Measurements from ENCODE around the gene ATL3. TPM values are rescaled to one million over a fixed set of nuclear protein-coding genes. Genes with fewer than 3 reads are reported as not detected.
A peak's percentile ranks its signal among the peaks of the same experiment; 100 is the strongest.
"Not testable (repeated sequence)": the region's sequence is repeated elsewhere in the genome, so short reads cannot be mapped to it uniquely, and the experiment has no call there.

The ATL3 gene
- total RNA-seq, 1 donor from 2014 or later = 39.5 TPM

DNA sequence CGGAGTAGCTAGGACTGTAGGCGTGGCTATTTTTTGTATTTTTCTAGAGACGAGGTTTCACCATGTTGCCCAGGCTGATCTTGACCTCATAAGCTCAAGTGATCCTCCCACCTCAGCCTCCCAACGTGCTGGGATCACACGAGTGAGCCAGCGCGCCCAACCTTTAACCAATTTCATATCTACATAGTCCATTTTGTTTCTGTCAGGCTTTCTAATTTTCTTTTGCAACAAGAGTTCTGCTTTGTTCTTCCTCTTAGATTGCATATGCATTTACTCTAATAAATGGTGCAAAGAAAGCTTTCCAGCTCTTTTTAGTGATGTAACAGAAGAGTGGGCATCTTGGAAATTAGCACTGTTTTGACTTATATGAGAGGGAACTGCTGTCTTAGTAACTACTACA is 23.4 kb upstream of the ATL3 start:
- no peak overlapping the region for H3K27ac Mint-ChIP-seq
- no peak overlapping the region for H3K4me3 Mint-ChIP-seq
- peaks cover 6% of the 10 kb centered on the region for H3K36me3 Mint-ChIP-seq (ENCODE audit: low read depth)
- DNase-seq = no peak
- intact Hi-C loops (cut with micrococcal nuclease) = no loop called here
- H3K4me1 Mint-ChIP-seq = peaks cover 7% of the 10 kb centered on the region
- no peaks in the 10 kb centered on the region for H3K9me3 Mint-ChIP-seq
- H3K27me3 Mint-ChIP-seq = no peaks in the 10 kb centered on the region

DNA sequence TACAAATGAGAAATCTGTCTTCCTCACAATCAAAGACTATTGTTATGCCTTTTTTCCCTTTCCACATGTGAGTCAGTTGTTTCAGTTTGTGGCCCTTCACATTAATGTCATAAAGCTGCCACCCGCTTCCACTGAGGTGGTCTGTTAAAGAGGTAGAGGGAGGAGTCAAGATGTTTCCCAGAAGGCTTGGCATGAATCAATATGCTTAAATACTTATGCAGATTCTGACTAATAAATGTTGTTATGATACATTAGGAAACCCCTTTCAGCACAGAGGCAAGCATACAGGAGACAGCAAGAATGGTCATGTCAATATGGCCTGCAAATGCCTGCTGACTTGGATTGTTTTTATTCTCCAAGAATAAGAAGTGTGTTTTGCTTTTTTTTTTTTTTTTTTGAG is 16.7 kb upstream of the ATL3 start:
- Mint-ChIP-seq H3K9me3 (no peaks in the 10 kb centered on the region), H3K36me3 (ENCODE audit: low read depth) (peaks cover 5% of the 10 kb centered on the region), H3K27me3 (no peaks in the 10 kb centered on the region), H3K27ac (no peak overlapping the region), H3K4me3 (no peak overlapping the region), H3K4me1 (peaks cover 21% of the 10 kb centered on the region)
- intact Hi-C loops (cut with micrococcal nuclease) = no loop called here
- no peak for DNase-seq

DNA sequence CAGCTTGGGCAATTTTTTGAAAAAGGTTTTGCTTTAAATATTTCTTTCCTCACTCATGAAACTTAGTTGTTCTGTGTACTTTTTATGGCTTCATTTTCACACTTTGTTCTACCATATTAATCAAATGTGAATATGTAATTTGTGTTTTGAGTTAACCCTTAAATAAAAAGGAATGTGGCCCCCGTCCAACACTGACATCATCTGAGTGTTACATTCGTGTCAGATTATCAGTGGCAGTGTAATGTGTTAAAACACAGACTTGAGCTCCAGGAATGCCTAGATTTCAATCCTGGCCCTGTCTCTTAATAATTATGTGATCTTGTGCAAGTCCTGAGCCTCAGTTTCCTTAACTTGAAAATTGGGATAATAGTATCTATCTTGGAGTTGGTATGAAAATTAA is 15.8 kb upstream of the ATL3 start:
- H3K36me3 Mint-ChIP-seq (ENCODE audit: low read depth) = peaks cover 5% of the 10 kb centered on the region
- H3K9me3 Mint-ChIP-seq = no peaks in the 10 kb centered on the region
- no peak for DNase-seq
- no peaks in the 10 kb centered on the region for H3K27me3 Mint-ChIP-seq
- H3K4me1 Mint-ChIP-seq = peaks cover 30% of the 10 kb centered on the region
- no peak overlapping the region for H3K27ac Mint-ChIP-seq
- intact Hi-C loops (cut with micrococcal nuclease) = no loop called here
- H3K4me3 Mint-ChIP-seq = no peak overlapping the region

DNA sequence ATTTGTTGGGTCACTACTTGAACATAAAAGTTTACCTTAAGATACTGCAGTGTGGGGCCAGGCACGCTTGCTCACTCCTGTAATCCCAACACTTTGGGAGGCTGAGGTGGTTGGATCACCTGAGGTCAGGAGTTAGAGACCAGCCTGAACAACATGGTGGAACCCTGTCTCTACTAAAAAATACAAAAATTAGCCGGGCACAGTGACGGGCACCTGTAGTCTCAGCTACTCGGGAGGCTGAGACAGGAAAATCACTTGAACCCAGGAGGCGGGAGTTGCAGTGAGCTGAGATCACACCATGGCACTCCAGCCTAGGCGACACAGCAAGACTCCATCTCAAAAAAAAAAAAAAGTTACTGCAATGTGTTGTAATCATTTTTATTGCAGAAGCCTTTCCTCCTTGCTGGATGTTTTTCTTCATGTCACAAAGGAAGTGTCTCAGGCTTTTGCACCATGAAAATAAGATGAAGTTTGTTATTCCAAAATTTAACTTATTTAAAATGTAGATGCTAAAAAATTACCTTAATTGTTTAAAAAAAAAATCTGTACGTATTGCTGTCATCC is 14.1 kb upstream of the ATL3 start:
- H3K9me3 Mint-ChIP-seq; DNase-seq; H3K36me3 Mint-ChIP-seq (ENCODE audit: low read depth); intact Hi-C loops (cut with micrococcal nuclease); H3K4me3 Mint-ChIP-seq; H3K27me3 Mint-ChIP-seq; H3K27ac Mint-ChIP-seq: not testable (repeated sequence)
- H3K4me1 Mint-ChIP-seq = peaks cover 34% of the 10 kb centered on the region

DNA sequence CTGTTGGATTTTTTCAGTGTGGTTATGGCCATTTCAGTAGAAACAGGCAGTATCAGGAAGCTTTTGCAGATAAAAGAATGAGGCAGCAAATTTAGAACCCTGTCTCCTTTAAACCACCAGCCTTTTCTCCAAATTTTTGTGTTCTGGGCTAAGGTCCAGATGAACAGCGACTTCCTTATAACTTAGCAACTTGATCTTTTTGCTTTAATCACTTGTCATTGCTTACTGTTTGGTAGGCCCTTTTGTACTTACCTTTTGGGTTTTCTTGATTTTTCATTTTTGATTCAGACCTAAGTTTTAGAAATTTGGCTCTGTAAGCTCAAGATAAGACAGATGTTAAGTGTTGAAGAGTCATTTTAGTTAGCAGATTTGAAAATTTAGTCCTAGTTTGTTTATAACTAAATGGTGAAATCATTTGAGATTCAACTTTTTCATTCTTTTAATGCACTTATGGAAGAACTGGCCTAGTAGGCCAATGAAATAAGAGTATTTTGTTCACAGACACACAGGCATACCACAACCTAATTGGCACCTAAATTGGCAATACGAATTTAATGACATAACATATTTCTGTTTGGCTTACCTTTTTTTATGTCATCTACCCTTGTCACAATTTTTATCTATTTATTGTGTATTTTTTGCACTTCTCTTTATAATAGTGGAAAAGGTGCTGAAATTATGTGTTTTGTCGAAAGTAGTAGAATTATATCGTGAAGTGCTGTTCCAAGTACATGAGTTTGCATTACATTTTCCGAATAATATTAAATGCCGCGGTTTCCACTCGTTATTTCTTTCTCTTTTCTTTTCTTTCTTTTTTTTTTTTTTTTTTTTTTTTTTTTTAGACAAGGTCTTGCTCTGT is 12.2 kb upstream of the ATL3 start:
- Mint-ChIP-seq H3K27me3 (peaks cover 8% of the 10 kb centered on the region), H3K9me3 (no peaks in the 10 kb centered on the region), H3K4me1 (peaks cover 27% of the 10 kb centered on the region), H3K4me3 (peak overlapping the region; percentile 87), H3K27ac (no peak overlapping the region), H3K36me3 (ENCODE audit: low read depth) (peaks cover 2% of the 10 kb centered on the region)
- intact Hi-C loops (cut with micrococcal nuclease) = loop anchor here (5.0 kb wide), 2 partner anchors 289 to 1256 kb away; partner anchors contain the start of gene COX8A
- DNase-seq = no peak

DNA sequence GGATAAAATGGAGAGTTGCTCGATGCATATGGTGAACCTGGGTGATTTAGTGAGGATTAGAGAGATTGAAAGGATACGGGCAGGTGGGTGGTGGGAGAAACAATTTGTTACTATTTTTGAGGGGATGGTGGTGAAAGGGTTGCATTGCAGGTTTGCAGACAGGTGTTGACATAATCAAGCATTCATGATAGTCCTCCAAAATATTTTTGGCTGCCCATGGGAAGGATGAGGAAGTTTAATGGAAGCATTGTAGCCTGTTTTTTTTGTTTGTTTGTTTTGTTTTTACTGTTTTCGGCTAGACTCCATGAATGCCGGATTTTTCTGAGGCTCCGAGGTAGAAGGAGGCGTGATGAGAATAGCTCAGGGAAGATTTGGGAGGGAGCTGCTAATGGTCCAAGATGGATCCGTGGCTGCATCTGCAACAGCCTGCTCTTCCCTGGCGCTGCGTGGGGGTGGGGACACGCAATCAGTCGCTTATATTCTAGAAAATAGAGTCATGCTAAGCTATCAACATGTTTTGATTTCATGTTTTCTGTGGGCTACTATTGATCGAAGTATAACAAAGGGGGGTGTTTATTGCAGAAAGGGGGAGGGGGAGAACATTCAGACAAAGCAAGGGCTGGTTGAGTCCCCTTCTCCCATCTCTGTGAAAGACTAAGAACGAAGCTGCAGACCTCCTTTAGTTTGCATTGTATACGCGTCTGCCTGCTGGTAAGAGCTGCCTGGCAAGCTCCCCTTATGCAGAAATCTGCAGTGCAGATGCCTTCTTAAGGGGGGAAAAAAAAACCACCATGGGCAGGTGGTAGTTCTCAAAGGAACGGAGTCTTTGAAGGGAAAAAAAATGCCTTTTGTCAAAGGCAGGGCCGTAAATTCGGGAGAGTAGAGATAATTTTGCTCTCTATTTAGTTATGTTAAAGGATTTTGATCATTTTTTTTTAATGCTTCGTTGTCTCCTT is 11.2 kb upstream of the ATL3 start:
- H3K27ac Mint-ChIP-seq = peak overlapping the region; percentile 76
- intact Hi-C loops (cut with micrococcal nuclease) = loop anchor here (1.0 to 5.0 kb wide), 3 partner anchors 131 to 1255 kb away; partner anchors contain the start of genes COX8A and SPINDOC
- peaks cover 2% of the 10 kb centered on the region for H3K36me3 Mint-ChIP-seq (ENCODE audit: low read depth)
- H3K4me3 Mint-ChIP-seq = peak overlapping the region; percentile 87
- no peaks in the 10 kb centered on the region for H3K9me3 Mint-ChIP-seq
- DNase-seq = peak; percentile 66
- H3K4me1 Mint-ChIP-seq = peaks cover 24% of the 10 kb centered on the region
- peaks cover 10% of the 10 kb centered on the region for H3K27me3 Mint-ChIP-seq

DNA sequence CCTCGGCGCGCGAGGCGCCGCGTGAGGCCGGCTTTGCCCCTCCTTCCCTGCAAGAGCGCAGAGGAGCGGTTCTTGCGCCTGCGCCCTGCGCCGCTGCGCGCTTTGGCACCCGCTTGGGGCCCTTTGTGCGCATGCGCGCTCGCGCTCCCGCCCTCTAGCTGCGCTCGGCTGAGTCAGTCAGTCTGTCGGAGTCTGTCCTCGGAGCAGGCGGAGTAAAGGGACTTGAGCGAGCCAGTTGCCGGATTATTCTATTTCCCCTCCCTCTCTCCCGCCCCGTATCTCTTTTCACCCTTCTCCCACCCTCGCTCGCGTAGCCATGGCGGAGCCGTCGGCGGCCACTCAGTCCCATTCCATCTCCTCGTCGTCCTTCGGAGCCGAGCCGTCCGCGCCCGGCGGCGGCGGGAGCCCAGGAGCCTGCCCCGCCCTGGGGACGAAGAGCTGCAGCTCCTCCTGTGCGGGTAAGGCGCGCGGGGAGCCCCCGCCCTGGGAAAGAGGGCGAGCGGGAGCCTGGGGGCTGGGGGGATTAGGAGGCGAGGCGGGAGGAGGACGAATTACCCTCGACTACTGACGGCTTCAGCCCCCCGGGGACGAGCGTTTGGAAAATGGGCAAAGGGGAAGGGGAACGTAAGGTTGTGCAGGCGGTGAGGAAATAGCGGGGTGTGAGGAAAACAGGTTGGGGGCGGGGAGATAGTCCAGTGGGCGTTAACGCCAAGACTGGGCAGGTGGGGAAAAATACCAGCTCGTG is 10.3 kb upstream of the ATL3 start, which contains the start of gene RTN3:
TSS of gene RTN3 (plus strand) at position 180 of the 745 bp plus-strand sequence. CDS start at position 317, 137 bp downstream.
- Mint-ChIP-seq H3K9me3 (no peaks in the 10 kb centered on the region), H3K27ac (peak within 1 kb of the TSS; percentile 76), H3K4me3 (peak within 1 kb of the TSS; percentile 87), H3K4me1 (peaks cover 21% of the 10 kb centered on the region), H3K36me3 (ENCODE audit: low read depth) (peaks cover 2% of the 10 kb centered on the region), H3K27me3 (peaks cover 10% of the 10 kb centered on the region)
- peak; percentile 100 for DNase-seq
- intact Hi-C loops (cut with micrococcal nuclease) = loop anchor here (1.0 to 5.0 kb wide), 4 partner anchors 10 to 1254 kb away; partner anchors contain the start of genes ATL3, COX8A and SPINDOC

DNA sequence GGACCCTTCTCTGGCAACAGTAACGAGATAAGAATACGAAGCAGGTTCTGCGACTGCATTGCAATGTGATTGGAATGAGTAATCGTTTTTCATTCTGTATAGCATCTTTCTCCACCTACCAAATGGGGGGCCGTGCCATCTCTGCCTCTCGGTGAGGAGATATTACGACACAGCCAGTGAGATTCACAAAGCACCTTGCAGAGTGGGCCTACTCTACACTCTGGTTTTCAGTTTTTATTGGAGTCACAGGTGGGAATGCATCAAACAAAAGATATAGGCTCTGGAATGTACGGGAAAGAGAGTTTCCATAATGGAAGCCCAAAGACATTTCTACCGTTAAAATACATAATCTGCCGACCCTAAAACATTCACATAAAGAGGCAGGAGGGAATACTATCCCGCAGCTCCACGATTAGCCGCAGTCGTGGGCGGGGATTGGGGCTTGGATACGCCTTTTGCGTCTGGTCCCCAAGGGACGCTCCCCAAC is 9.7 kb upstream of the ATL3 start:
- H3K36me3 Mint-ChIP-seq (ENCODE audit: low read depth) = peaks cover 2% of the 10 kb centered on the region
- no peak for DNase-seq

DNA sequence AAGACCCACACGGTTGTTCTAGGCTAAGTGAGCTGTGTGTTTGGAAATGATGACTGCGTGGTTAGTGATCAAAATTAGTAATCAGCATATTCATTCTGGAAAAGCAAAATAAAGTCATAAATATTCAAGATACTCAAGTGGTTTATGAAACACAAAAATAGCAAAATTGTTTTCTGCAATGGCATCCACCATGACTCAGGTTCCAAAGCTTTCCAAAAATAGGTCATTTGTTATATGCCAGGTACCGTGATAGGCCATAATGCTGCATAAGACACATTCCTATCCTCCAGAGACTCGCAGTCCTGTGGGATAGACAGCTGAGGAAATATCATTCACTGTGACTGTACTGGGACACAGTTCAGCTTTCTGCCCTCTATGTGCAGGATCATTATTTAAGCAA is 2.4 kb upstream of the ATL3 start:
- intact Hi-C loops (cut with micrococcal nuclease) = loop anchor here (5.0 kb wide), 1 partner anchor 136 kb away; the partner anchor contains the start of gene PLAAT4
- no peak overlapping the region for H3K27ac Mint-ChIP-seq
- H3K4me3 Mint-ChIP-seq = no peak overlapping the region
- peaks cover 2% of the 10 kb centered on the region for H3K27me3 Mint-ChIP-seq
- no peak for DNase-seq
- H3K4me1 Mint-ChIP-seq = peaks cover 15% of the 10 kb centered on the region
- H3K9me3 Mint-ChIP-seq = no peaks in the 10 kb centered on the region
- H3K36me3 Mint-ChIP-seq (ENCODE audit: low read depth) = peaks cover 9% of the 10 kb centered on the region

More for the DNA sequence above, 9.7 kb upstream of the ATL3 start:
- H3K4me1 Mint-ChIP-seq = peaks cover 21% of the 10 kb centered on the region
- peaks cover 10% of the 10 kb centered on the region for H3K27me3 Mint-ChIP-seq
- peak overlapping the region; percentile 87 for H3K4me3 Mint-ChIP-seq
- intact Hi-C loops (cut with micrococcal nuclease) = loop anchor here (1.0 to 5.0 kb wide), 3 partner anchors 10 to 1254 kb away; partner anchors contain the start of genes ATL3 and COX8A
- H3K27ac Mint-ChIP-seq = peak overlapping the region; percentile 76
- H3K9me3 Mint-ChIP-seq = no peaks in the 10 kb centered on the region

DNA sequence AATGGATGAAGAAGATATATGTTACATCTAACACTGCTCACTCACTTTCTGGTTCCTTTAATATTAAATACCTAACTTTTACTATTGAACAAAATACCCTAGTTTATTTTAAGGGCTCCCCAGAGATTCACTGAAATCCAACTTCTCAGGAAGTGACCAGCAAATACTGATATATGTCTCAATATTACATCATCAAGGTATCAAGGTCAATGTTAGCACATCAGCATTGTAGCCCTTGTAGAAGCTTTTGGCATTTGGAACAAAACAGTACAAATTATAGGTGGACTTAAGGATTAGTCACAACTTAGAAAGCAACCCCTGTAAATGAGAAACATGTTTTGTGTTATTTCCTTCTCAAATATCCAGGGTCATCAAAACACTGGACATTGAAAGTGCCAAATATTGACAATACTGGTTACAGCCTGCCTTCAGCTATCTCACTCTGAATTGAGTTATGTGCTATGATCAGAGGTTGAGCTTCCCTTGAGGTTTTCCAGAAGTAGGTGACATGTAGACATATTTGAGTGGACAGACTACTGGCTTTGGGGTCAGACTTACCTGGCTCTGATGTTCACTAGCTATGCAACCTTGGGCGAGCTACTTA is 1.9 kb upstream of the ATL3 start:
- H3K27ac Mint-ChIP-seq = no peak overlapping the region
- peaks cover 9% of the 10 kb centered on the region for H3K36me3 Mint-ChIP-seq (ENCODE audit: low read depth)
- H3K9me3 Mint-ChIP-seq = no peaks in the 10 kb centered on the region
- H3K4me3 Mint-ChIP-seq = no peak overlapping the region
- intact Hi-C loops (cut with micrococcal nuclease) = loop anchor here (5.0 kb wide), 1 partner anchor 136 kb away; the partner anchor contains the start of gene PLAAT4
- no peak for DNase-seq
- H3K27me3 Mint-ChIP-seq = peaks cover 2% of the 10 kb centered on the region
- peaks cover 20% of the 10 kb centered on the region for H3K4me1 Mint-ChIP-seq

DNA sequence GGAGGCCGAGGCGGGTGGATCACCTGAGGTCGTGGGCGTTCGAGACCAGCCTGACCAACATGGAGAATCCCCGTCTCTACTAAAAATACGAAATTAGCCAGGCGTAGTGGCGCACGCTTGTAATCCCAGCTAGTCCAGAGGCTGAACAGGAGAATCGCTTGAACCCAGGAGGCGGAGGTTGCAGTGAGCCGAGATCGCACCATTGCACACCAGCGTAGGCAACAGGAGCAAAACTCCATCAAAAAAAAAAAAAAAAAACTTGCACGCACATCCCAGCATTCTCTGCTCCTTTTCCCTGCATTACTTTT is 934 bp upstream of the ATL3 start:
- no peaks in the 10 kb centered on the region for H3K27me3 Mint-ChIP-seq
- no peak for DNase-seq
- peak overlapping the region; percentile 82 for H3K4me3 Mint-ChIP-seq
- H3K4me1 Mint-ChIP-seq = peaks cover 27% of the 10 kb centered on the region
- peak overlapping the region; percentile 86 for H3K27ac Mint-ChIP-seq
- intact Hi-C loops (cut with micrococcal nuclease) = loop anchor here (5.0 kb wide), 1 partner anchor 135 kb away; the partner anchor contains the start of gene PLAAT4
- no peaks in the 10 kb centered on the region for H3K9me3 Mint-ChIP-seq
- H3K36me3 Mint-ChIP-seq (ENCODE audit: low read depth) = peaks cover 13% of the 10 kb centered on the region

Measured in activated CD4-positive, alpha-beta T cell treated with anti-CD3 and anti-CD28 coated beads, Interleukin-2, amount 10 ng/mL, durations not matched to agents 24 days and 14 days (primary cell).